Astrocyte of the cerebellum (primary cell): Measurements from ENCODE around the gene RNF213.
"Not testable (repeated sequence)": the region's sequence is repeated elsewhere in the genome, so short reads cannot be mapped to it uniquely, and the experiment has no call there.

ENCODE experiments used
- DNase-seq: peaks from one replicate; pipeline ENCODE4 v3.0.0-alpha.2; 2011; ENCODE audit warnings: low read depth
- H3K4me3 ChIP-seq: 2 replicates; pipeline ENCODE4 v1.5.1; 2011; ENCODE audit warnings: mild to moderate bottlenecking, low read depth, low read length, moderate library complexity
- CTCF ChIP-seq: IDR thresholded peaks from 2 replicates; pipeline ENCODE4 v1.5.1; 2012; ENCODE audit warnings: low read length, low read depth, moderate library complexity, mild to moderate bottlenecking; ENCODE audit errors: missing control alignments
- in situ Hi-C: cut with HindIII; loops from 2 replicates; pipeline ENCODE4 v1.10.0; 2017; ENCODE audit warnings: low sequenced_read_pairs

The RNF213 gene

DNA sequence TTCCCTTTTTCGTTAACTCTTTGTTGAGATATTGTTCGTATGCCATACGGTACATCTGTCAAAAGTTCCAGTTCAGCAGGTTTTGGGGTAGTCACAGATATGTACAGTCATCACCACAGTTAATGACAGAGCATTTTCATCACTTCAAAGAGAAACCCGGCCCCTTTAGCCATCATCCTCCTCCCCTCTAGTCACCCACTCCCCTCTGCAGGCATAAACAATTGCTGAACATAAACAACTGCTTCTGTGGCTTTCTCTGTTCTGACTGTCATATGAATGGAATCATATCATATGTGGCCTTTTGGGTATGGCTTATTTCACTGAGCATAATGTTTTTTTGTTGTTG is 59.3 kb downstream of the RNF213 start:
- no peak for TF ChIP-seq CTCF
- in situ Hi-C loops: no loop called here
- no peak overlapping the region for H3K4me3 ChIP-seq
- no peak for DNase-seq

GRCh38 chr17:80320496-80320895 is 59.8 kb downstream of the RNF213 start:
- DNase-seq: no peak
- TF ChIP-seq CTCF: no peak
- H3K4me3 ChIP-seq: no peak overlapping the region
- in situ Hi-C loops: no loop called here

DNA sequence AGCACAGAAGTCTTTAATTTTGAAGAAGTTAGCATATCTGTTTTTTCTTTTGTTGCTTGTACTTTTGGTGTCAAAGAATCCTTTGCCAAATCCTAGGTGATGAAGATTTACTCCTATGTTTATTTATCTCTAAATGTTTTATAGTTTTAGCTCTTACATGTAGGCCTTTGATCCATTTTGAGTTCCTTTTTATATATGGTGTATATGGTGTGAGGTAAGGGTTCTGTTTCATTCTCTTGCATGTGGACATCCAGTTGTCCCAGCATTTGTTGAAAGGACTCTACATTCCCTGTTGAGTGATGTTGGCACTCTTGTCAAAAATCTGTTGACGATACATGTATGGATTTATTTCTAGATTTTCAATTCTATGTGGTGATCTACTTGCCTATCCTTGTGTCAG is 62.2 kb downstream of the RNF213 start:
- TF ChIP-seq CTCF: no peak
- in situ Hi-C loops: no loop called here
- no peak for DNase-seq
- no peak overlapping the region for H3K4me3 ChIP-seq

GRCh38 chr17:80323982-80324381 is 63.3 kb downstream of the RNF213 start:
- no peak overlapping the region for H3K4me3 ChIP-seq
- no peak for DNase-seq
- in situ Hi-C loops: no loop called here
- TF ChIP-seq CTCF: no peak

DNA sequence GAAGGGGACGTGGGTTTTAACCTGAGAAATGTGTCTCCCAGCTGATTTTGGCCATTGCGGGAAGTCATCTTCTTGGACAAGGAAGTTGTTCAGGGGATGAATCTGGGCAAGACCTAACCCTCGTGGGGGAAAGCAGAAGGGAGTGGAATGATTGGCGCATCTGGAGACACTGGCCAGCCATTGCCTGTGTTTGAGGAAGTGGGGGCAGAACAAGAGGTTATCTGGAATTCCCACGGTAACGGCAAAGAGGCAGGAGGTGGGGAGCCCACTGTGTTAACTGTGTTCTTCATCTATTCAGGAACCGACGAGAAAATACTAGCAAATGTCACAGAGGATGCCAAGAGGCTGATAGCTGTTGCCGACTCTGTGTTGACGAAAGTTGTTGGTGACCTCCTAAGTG is 66.9 kb downstream of the RNF213 start:
- TF ChIP-seq CTCF: no peak
- in situ Hi-C loops: no loop called here
- DNase-seq: no peak
- H3K4me3 ChIP-seq: no peak overlapping the region

- in situ Hi-C loops: no loop called here
- no peak for DNase-seq
- TF ChIP-seq CTCF: no peak
- H3K4me3 ChIP-seq: no peak overlapping the region
Observed at GRCh38 chr17:80328634-80329380, 68.2 kb downstream of the RNF213 start.

DNA sequence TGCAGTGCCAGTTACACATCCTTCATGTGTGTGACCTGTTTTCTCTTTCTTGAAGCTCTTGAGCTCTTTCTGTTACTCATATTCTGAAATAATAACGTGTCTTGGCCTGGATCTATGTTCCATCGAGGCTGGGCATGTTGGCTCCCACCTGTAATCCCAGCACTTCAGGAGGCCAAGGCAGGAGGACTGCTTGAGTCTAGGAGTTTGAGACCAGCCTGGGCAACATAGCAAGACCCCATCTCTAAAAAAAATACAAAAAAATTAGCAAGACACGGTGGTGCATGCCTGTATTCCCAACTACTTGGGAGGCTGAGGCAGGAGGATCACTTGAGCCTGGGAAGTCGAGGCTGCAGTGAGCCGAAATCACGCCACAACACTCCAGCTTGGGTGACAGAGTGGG is 68.8 kb downstream of the RNF213 start:
- H3K4me3 ChIP-seq, in situ Hi-C loops, DNase-seq: not testable (repeated sequence)
